Endothelial cell of umbilical vein (primary cell): ENCODE data around the gene GTF2IRD1. TPM values are rescaled to one million over a fixed set of nuclear protein-coding genes. Genes with fewer than 3 reads are reported as not detected.

Source experiments
- BruUV-seq: library from RNA; stranded (reverse); fragments of 400-500 nt; replicated peaks from 2 replicates; lab custom pipeline; 2021; lab: Mats Ljungman, UMichigan
- CTCF ChIA-PET: fragments of 300-600, 350-600 bp; sonication (Branson Sonifier 250); formaldehyde crosslinking; loops from one replicate; lab custom pipeline; 2021; ENCODE audit warnings: antibody characterized with exemption, inconsistent platforms; lab: Charles Lee
- POLR2A ChIA-PET: fragments of 300-600, 350-600 bp; sonication (Branson Sonifier 250); formaldehyde crosslinking; loops from one replicate; lab custom pipeline; 2021; ENCODE audit warnings: antibody characterized with exemption, inconsistent platforms; lab: Charles Lee
- DNase-seq: peaks from one replicate; pipeline ENCODE4 v3.0.0-alpha.2; 2011; ENCODE audit warnings: low read depth, low spot score
- FAIRE-seq: peaks from 2 replicates; lab custom pipeline; 2011; peaks lifted over from hg19 to GRCh38; lab: Jason Lieb, UNC
- H2AFZ ChIP-seq: 2 replicates; pipeline ENCODE4 v1.6.0; 2012; ENCODE audit warnings: low read depth, low read length, control low read depth, inconsistent platforms
- H3K27ac ChIP-seq: 2 replicates; pipeline ENCODE4 v1.5.1; 2011; ENCODE audit warnings: low read depth, mild to moderate bottlenecking, control low read depth, low read length, moderate library complexity; ENCODE audit not compliant: insufficient read depth
- H3K27me3 ChIP-seq, 2 experiments: 2 replicates each; pipeline versions ENCODE4 v1.6.0 to v1.6.1; 2011; ENCODE audit warnings: low read length in 2 of 2, mixed read lengths in 1 of 2; ENCODE audit not compliant: control insufficient read depth in 2 of 2, insufficient read depth in 2 of 2
- H3K36me3 ChIP-seq, 2 experiments: 2 replicates in 1 of 2; 3 replicates in 1 of 2; pipeline ENCODE4 v1.5.1; 2011; ENCODE audit warnings: low read length in 2 of 2, mild to moderate bottlenecking in 1 of 2, moderate library complexity in 1 of 2; ENCODE audit not compliant: control insufficient read depth in 2 of 2, insufficient read depth in 2 of 2; ENCODE audit errors: extremely low read depth in 1 of 2
- H3K4me1 ChIP-seq: 3 replicates; pipeline ENCODE4 v1.5.1; 2011; ENCODE audit warnings: mild to moderate bottlenecking, low read length; ENCODE audit not compliant: control insufficient read depth, insufficient read depth; ENCODE audit errors: extremely low read depth
- H3K4me2 ChIP-seq: 2 replicates; pipeline ENCODE4 v1.6.1; 2011; ENCODE audit warnings: low read length, control low read depth, mixed read lengths; ENCODE audit not compliant: insufficient read depth
- H3K4me3 ChIP-seq, 3 experiments: fragments of 200-600 bp in 1 of 3; sonication (generic), shearing (Covaris generic) in 1 of 3; replicated peaks in 1 of 3; 2 replicates each; pipeline ENCODE4 v1.5.1; 2011 to 2016; ENCODE audit warnings: control low read depth in 3 of 3, low read length in 3 of 3, mild to moderate bottlenecking in 2 of 3, inconsistent platforms in 1 of 3, low read depth in 1 of 3, moderate library complexity in 1 of 3; ENCODE audit not compliant: insufficient read depth in 1 of 3
- H3K79me2 ChIP-seq: 2 replicates; pipeline ENCODE4 v1.6.0; 2012; ENCODE audit warnings: low read length, inconsistent platforms; ENCODE audit not compliant: control insufficient read depth, insufficient read depth
- H3K9ac ChIP-seq: replicated peaks from 2 replicates; pipeline ENCODE3; 2011; ENCODE audit warnings: low read length, control low read depth; ENCODE audit not compliant: insufficient read depth; ENCODE audit errors: extremely low read depth
- H3K9me1 ChIP-seq: replicated peaks from 3 replicates; pipeline ENCODE4 v1.6.0; 2011; ENCODE audit warnings: mild to moderate bottlenecking, low read length; ENCODE audit not compliant: control insufficient read depth, insufficient read depth; ENCODE audit errors: extremely low read depth
- H3K9me3 ChIP-seq: replicated peaks from 2 replicates; pipeline ENCODE4 v1.5.1; 2012; ENCODE audit warnings: low read length, inconsistent platforms; ENCODE audit not compliant: control insufficient read depth, insufficient read depth
- H4K20me1 ChIP-seq: replicated peaks from 2 replicates; pipeline ENCODE3; 2011; ENCODE audit warnings: mild to moderate bottlenecking, low read length; ENCODE audit not compliant: control insufficient read depth, insufficient read depth; ENCODE audit errors: extremely low read depth
- CTCF ChIP-seq, 2 donors: IDR thresholded peaks; 1 replicate in 1 of 2; 2 replicates in 1 of 2; pipeline ENCODE4 v1.5.1; 2011; ENCODE audit warnings: low read length in 2 of 2, mild to moderate bottlenecking in 2 of 2, moderate library complexity in 2 of 2, control low read depth in 1 of 2, inconsistent platforms in 1 of 2, low read depth in 1 of 2; ENCODE audit not compliant: insufficient read depth in 1 of 2; ENCODE audit errors: extremely low read depth in 1 of 2
- EZH2 ChIP-seq: IDR thresholded peaks from 2 replicates; pipeline ENCODE4 v1.6.1; 2012; ENCODE audit warnings: borderline replicate concordance, low read depth, mild to moderate bottlenecking, moderate library complexity, low read length, inconsistent platforms; ENCODE audit not compliant: severe bottlenecking
- FOS ChIP-seq: IDR thresholded peaks from 2 replicates; pipeline ENCODE4 v1.6.1; 2011; ENCODE audit warnings: mild to moderate bottlenecking, low read length, moderate library complexity, borderline replicate concordance; ENCODE audit not compliant: insufficient read depth
- GATA2 ChIP-seq: IDR thresholded peaks from 2 replicates; pipeline ENCODE4 v1.7.0; 2011; ENCODE audit warnings: low read depth, mild to moderate bottlenecking, moderate library complexity, mixed read lengths, low read length; ENCODE audit not compliant: insufficient read length, insufficient read depth
- JUN ChIP-seq: IDR thresholded peaks from 2 replicates; pipeline ENCODE4 v1.6.1; 2011; ENCODE audit warnings: borderline replicate concordance, low read depth; ENCODE audit not compliant: insufficient read length, insufficient read depth
- MAX ChIP-seq: IDR thresholded peaks from 2 replicates; pipeline ENCODE4 v1.6.1; 2011; ENCODE audit not compliant: insufficient read depth, insufficient read length
- MYC ChIP-seq: IDR thresholded peaks from one replicate; pipeline ENCODE4 v1.6.1; 2011; ENCODE audit warnings: mild to moderate bottlenecking, low read depth, low read length
- POLR2A ChIP-seq: IDR thresholded peaks from 2 replicates; pipeline ENCODE4 v1.6.1; 2012; ENCODE audit warnings: low read depth, mild to moderate bottlenecking, control low read depth, low read length
- POLR2AphosphoS5 ChIP-seq: IDR thresholded peaks from 2 replicates; pipeline ENCODE4 v1.6.1; 2012; ENCODE audit warnings: low read depth, mild to moderate bottlenecking, control low read depth, low read length, moderate library complexity; ENCODE audit not compliant: insufficient read depth
- dilution Hi-C: fragments of 300-500 bp; cut with MboI; formaldehyde crosslinking; loops from one replicate; pipeline ENCODE4 v1.15.0; 2019; ENCODE audit warnings: low sequenced_read_pairs; ENCODE audit not compliant: extremely low pct_ligation_motif_present
- intact Hi-C: fragments of 100-400 bp; cut with micrococcal nuclease; formaldehyde crosslinking; loops from one replicate; pipeline ENCODE4 v1.10.0; 2022
- polyA plus RNA-seq, 4 experiments: library from polyadenylated mRNA; depleted of rRNA in 3 of 4; stranded (reverse) in 3 of 4; unstranded in 1 of 4; fragments of >200 nt; gene quantifications; 2 replicates each; pipeline versions ENCODE4 v1.2.1 to v1.2.3, GENCODE V29; 2011 to 2012; ENCODE audit warnings: missing spikeins in 1 of 4
- total RNA-seq: library from RNA; stranded (reverse); gene quantifications from 2 replicates; pipeline ENCODE4 v1.2.3, GENCODE V29; 2021

GTF2IRD1 gene
- total and polyA plus RNA-seq, 2 donors (not counting 3 experiments of a cell fraction or from before 2014, with no cell fraction given) = 14.2 to 24.2 TPM

- TSS peak; percentile 7 for BruUV-seq
- Histone ChIP-seq H4K20me1 (no peaks in the 10 kb centered on the region), H2AFZ (no peak overlapping the region), H3K79me2 (no peaks in the 10 kb centered on the region), H3K4me2 (no peak overlapping the region), H3K27me3 (no peaks in the 10 kb centered on the region), H3K4me1 (peaks cover 4% of the 10 kb centered on the region), H3K9me3 (no peaks in the 10 kb centered on the region), H3K4me3 (no peak overlapping the region), H3K36me3 (no peaks in the 10 kb centered on the region), H3K27ac (no peak overlapping the region), H3K9ac (no peak overlapping the region), H3K9me1 (no peaks in the 10 kb centered on the region)
- ChIA-PET POLR2A (no interaction called here), CTCF (interaction anchor here (0.6 to 0.8 kb wide), 4 partner anchors 9 to 167 kb away, joined by 3 read pairs; no protein-coding TSS in a partner anchor)
- FAIRE-seq (no peak), DNase-seq (no peak)
- intact Hi-C loops = no loop called here
- no peak for TF ChIP-seq EZH2
- dilution Hi-C loops = no loop called here
Measured at GRCh38 chr7:74582447-74583039, 128.8 kb downstream of the GTF2IRD1 start.

GRCh38 chr7:74583630-74584029 lies 129.9 kb downstream of the GTF2IRD1 start:
- Histone ChIP-seq H4K20me1 (no peaks in the 10 kb centered on the region), H3K79me2 (no peaks in the 10 kb centered on the region), H3K4me3 (no peak overlapping the region), H3K27ac (no peak overlapping the region), H3K9me1 (no peaks in the 10 kb centered on the region), H2AFZ (no peak overlapping the region), H3K9ac (no peak overlapping the region), H3K36me3 (no peaks in the 10 kb centered on the region), H3K4me2 (no peak overlapping the region), H3K27me3 (no peaks in the 10 kb centered on the region), H3K9me3 (no peaks in the 10 kb centered on the region), H3K4me1 (peaks cover 7% of the 10 kb centered on the region)
- dilution Hi-C loops (no loop called here), intact Hi-C loops (no loop called here)
- TF ChIP-seq FOS = no peak
- no peak for TF ChIP-seq POLR2A
- TF ChIP-seq EZH2 = no peak
- TF ChIP-seq POLR2AphosphoS5 = no peak
- TF ChIP-seq CTCF (IDR thresholded peaks at IDR 0.05; ENCODE audit: extremely low read depth in 1 of 2, insufficient read depth in 1 of 2, low read depth in 1 of 2, low read length in 2 of 2) = no peak
- no peak for TF ChIP-seq JUN
- no peak for TF ChIP-seq MAX
- TF ChIP-seq MYC = no peak
- no peak for TF ChIP-seq GATA2
- POLR2A ChIA-PET = no interaction called here
- CTCF ChIA-PET = no interaction called here
- no TSS peak for BruUV-seq
- DNase-seq (no peak), FAIRE-seq (no peak)
